Right lobe of liver (tissue), 6 donors: ENCODE results near the gene GPS1. TPM values are rescaled to one million over a fixed set of nuclear protein-coding genes. Genes with fewer than 3 reads are reported as not detected.

Source experiments
- ATAC-seq, 4 donors: fragments of 200-7000 bp; cut with Tn5 transposase; one replicate each; pipeline ENCODE4 v1.9.1; 2020; ENCODE audit warnings: mild to moderate bottlenecking in 4 of 4, moderate library complexity in 4 of 4
- DNase-seq, 3 donors: peaks; one replicate each; pipeline ENCODE4 v3.0.0-alpha.2; 2020
- H3K27ac ChIP-seq, 3 donors: fragments of 200-600 bp; one replicate each; pipeline ENCODE4 v1.8.0; 2022
- H3K27me3 ChIP-seq, 2 donors: fragments of 200-600 bp; one replicate each; pipeline ENCODE4 v1.8.0; 2022
- H3K36me3 ChIP-seq, 4 donors: fragments of 200-600 bp; sonication (generic) in 1 of 4; one replicate each; pipeline versions ENCODE4 v1.5.1 to v1.8.0; 2017 to 2022; ENCODE audit warnings: control low read depth in 1 of 4
- H3K4me1 ChIP-seq, 4 donors: fragments of 200-600 bp; sonication (generic) in 1 of 4; one replicate each; pipeline versions ENCODE4 v1.5.1 to v1.8.0; 2017 to 2022; ENCODE audit warnings: control low read depth in 1 of 4
- H3K4me3 ChIP-seq, 3 donors: fragments of 200-600 bp; one replicate each; pipeline ENCODE4 v1.8.0; 2022
- H3K9me3 ChIP-seq, 4 donors: fragments of 200-600 bp; sonication (generic) in 1 of 4; one replicate each; pipeline versions ENCODE4 v1.5.1 to v1.8.0; 2017 to 2022; ENCODE audit warnings: control low read depth in 1 of 4
- POLR2A ChIP-seq: fragments of 450-650 bp; IDR thresholded peaks from one replicate; pipeline ENCODE4 v1.6.1; 2017; ENCODE audit warnings: antibody characterized with exemption, mild to moderate bottlenecking
- WGBS: methylation state at CpG from one replicate; pipeline ENCODE4 v1.1.6; 2018; ENCODE audit warnings: low coverage, low lambda C conversion rate; ENCODE audit not compliant: insufficient coverage; ENCODE audit errors: missing lambda C conversion rate; 5-methylcytosine and 5-hydroxymethylcytosine counted together
- intact Hi-C, 2 donors: fragments of 100-400 bp; cut with DNase I; formaldehyde crosslinking; loops; one replicate each; pipeline versions ENCODE4 v1.11.2 to v1.14.1; 2022
- total RNA-seq, 6 experiments: library from RNA; depleted of rRNA in 2 of 6; stranded (reverse); fragments of >200 nt in 2 of 6; fragmentation: NEBNext Ultra II Directional in 3 of 6; extraction: Animal tissue kit (Norgen Biotek cat#: 25700) in 3 of 6; gene quantifications; one replicate each; pipeline versions ENCODE4 v1.1.0 to v1.2.4, GENCODE V29; 2016 to 2023
- TF ChIP-seq, protein P1 (sequence below), 4 donors: fragments of 200-600 bp in 3 of 4; fragments of 450-650 bp in 1 of 4; IDR thresholded peaks; one replicate each; pipeline versions ENCODE4 v1.5.1 to v1.8.0; 2016 to 2022; ENCODE audit warnings: antibody characterized with exemption in 4 of 4, mild to moderate bottlenecking in 2 of 4
- donor health status: DM: no; HTN: yes; CAD: no.
- donor health status: DM: no; HTN: no; CAD: no.
- donor health status: DM: no; HTN: no; CAD: no.
- donor health status: DM: no; HTN: yes; CAD: no.
- donor health status: DM: no; HTN: yes; CAD: no.

GPS1 gene
- total RNA-seq, 6 experiments from 2014 or later, result 46.5 to 93.5 (median 62.1) TPM

DNA sequence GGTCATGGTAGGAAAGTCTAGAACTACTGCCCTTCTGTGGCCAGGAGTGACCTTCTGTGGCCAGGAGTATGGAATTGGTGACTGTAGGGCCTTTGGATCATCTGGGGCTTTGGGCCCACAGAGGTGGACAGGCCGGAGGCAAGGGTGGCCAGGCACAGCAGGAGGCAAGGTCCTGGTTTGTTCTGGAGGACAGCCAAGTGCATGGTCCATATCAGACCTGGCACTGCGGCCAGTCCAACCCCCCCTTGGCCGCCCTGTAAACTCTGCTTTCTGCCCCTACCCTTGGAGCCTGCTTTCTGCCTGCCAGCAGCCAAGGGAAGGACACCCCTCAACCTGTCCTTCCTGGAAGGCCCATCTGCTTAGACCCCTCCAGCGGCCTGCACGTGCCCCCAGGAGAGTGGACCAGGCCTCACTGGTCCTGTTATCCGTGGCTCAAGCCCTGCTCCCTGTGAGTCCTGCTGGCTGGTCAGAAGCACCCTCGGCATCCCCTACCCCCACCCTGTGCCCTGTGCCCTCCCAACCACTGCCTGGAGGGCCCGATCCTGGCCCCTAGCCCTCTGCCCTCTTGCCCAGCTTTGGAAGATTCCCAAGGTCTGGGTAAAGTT, 11.9 kb upstream of the GPS1 start:
- ATAC-seq, result peak; percentile 54 to 72 (median 64)
- H3K27ac ChIP-seq, result peak overlapping the region in 2 of 3 donors; percentile 72 to 89
- H3K27me3 ChIP-seq, result no peaks in the 10 kb centered on the region
- no peaks in the 10 kb centered on the region for H3K9me3 ChIP-seq
- H3K4me1 ChIP-seq, result peaks cover 0 to 47% (median 16%) of the 10 kb centered on the region in 4 donors
- TF ChIP-seq, protein P1, sequence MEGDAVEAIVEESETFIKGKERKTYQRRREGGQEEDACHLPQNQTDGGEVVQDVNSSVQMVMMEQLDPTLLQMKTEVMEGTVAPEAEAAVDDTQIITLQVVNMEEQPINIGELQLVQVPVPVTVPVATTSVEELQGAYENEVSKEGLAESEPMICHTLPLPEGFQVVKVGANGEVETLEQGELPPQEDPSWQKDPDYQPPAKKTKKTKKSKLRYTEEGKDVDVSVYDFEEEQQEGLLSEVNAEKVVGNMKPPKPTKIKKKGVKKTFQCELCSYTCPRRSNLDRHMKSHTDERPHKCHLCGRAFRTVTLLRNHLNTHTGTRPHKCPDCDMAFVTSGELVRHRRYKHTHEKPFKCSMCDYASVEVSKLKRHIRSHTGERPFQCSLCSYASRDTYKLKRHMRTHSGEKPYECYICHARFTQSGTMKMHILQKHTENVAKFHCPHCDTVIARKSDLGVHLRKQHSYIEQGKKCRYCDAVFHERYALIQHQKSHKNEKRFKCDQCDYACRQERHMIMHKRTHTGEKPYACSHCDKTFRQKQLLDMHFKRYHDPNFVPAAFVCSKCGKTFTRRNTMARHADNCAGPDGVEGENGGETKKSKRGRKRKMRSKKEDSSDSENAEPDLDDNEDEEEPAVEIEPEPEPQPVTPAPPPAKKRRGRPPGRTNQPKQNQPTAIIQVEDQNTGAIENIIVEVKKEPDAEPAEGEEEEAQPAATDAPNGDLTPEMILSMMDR (IDR thresholded peaks at IDR 0.05), result no peak
- TF ChIP-seq POLR2A, result no peak
- DNase-seq, result peak; percentile 79 to 96 (median 92)
- intact Hi-C loops, result loop anchor here (10.0 kb wide), 2 partner anchors 45 to 55 kb away; partner anchors contain the start of gene FASN (in 1 of the 2)
- WGBS, result 43% methylated on average over 4 of the region's 8 CpGs
- no peak overlapping the region for H3K4me3 ChIP-seq
- H3K36me3 ChIP-seq, result peaks cover 0 to 16% (median 0%) of the 10 kb centered on the region in 4 donors

DNA sequence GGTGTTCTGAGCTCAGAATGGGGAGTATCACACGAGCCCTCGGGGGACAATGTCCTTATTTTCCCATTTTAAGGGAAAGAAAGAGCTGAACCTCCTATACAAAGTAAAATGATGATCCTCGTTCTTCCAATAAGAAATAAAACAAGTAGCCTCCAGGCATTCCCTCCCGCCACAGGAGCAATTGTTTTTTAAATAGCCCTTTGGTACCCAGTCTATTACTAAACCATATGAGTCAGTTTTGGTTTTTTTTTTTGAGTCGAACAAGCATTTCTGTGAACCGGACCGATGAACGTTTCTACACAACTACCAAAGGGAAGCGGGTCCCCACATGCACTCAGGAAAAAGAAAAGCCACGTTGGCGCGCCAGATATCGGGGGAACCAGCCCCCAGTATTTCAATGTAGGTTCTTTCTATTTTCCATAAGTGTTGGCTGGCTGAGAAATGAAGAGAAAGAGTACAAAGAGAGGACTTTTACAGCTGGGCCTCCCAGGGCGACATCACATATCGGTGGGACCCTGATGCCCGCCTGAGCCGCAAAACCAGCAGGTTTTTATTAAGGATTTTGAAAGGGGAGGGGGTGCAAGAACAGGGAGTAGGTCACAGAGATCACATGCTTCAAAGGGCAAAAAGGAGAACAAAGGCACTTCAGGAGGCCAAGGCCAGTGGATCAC, 10.4 kb upstream of the GPS1 start:
- peaks cover 0 to 33% (median 16%) of the 10 kb centered on the region in 4 donors for H3K4me1 ChIP-seq
- WGBS, result 74% methylated on average over 17 of the region's 17 CpGs
- no peak for TF ChIP-seq POLR2A
- TF ChIP-seq, protein P1 (IDR thresholded peaks at IDR 0.05), result no peak
- no peaks in the 10 kb centered on the region for H3K9me3 ChIP-seq
- peaks cover 0 to 5% (median 0%) of the 10 kb centered on the region in 4 donors for H3K36me3 ChIP-seq
- DNase-seq (no peak), ATAC-seq (no peak)
- intact Hi-C loops, result no loop called here
- no peak overlapping the region for H3K4me3 ChIP-seq
- peak overlapping the region in 2 of 3 donors; percentile 21 to 89 for H3K27ac ChIP-seq
- H3K27me3 ChIP-seq, result no peaks in the 10 kb centered on the region

DNA sequence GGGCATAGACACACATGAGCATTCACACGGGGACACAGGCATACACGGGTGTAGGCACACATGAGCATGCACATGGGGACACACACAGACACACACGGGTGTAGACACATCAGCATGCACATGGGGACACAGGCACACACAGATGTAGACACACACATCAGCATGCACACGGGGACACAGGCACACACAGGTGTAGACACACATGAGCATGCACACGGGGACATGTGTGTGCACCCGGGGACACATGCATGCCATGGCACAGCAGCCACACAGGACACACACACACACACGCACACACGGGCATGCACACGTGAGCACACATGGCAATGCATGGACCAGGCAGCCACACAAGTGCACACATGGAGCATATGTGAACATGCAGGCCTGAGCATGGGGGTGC, 9.0 kb upstream of the GPS1 start:
- H3K9me3 ChIP-seq, result no peaks in the 10 kb centered on the region
- intact Hi-C loops, result no loop called here
- no CpG with 5 or more reads among the region's 9 CpGs for WGBS

DNA sequence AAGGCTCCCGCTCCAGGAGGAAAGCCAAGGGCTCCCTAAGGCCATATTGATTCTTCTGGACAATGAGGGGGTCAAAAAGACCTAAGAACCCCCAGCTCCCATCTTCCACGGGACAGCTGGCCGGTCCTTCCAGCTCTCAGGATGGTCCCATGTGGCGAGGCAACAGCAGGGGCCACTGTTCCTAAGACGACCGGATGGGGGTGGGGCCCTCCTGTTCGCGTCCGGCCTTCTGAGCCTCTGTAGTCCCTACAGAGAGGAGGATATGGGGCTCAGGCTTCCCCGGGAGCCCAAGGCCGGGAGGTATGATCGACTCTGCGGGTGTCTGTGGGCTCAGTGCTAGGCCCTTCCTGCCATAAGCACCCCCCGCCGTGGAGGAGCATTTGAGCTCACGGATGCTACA, 8.2 kb upstream of the GPS1 start:
- peaks cover 0 to 3% (median under 1%) of the 10 kb centered on the region in 4 donors for H3K36me3 ChIP-seq
- no peak overlapping the region for H3K27ac ChIP-seq
- ATAC-seq (no peak), DNase-seq (no peak)
- no peaks in the 10 kb centered on the region for H3K9me3 ChIP-seq
- H3K4me3 ChIP-seq, result no peak overlapping the region
- TF ChIP-seq, protein P1 (IDR thresholded peaks at IDR 0.05), result no peak
- no peak for TF ChIP-seq POLR2A
- intact Hi-C loops, result no loop called here
- no peaks in the 10 kb centered on the region for H3K27me3 ChIP-seq
- peaks cover 0 to 35% (median 15%) of the 10 kb centered on the region in 4 donors for H3K4me1 ChIP-seq
- 82% methylated on average over 9 of the region's 16 CpGs for WGBS

More for the DNA sequence above, 9.0 kb upstream of the GPS1 start:
- no peak overlapping the region for H3K27ac ChIP-seq
- ATAC-seq (no peak), DNase-seq (no peak)
- H3K27me3 ChIP-seq, result no peaks in the 10 kb centered on the region
- no peak overlapping the region for H3K4me3 ChIP-seq
- TF ChIP-seq POLR2A, result no peak
- TF ChIP-seq, protein P1 (IDR thresholded peaks at IDR 0.05), result no peak
- H3K36me3 ChIP-seq, result peaks cover 0 to 3% (median 0%) of the 10 kb centered on the region in 4 donors
- peaks cover 0 to 30% (median 14%) of the 10 kb centered on the region in 4 donors for H3K4me1 ChIP-seq
